Ascending aorta (tissue), 2 donors: Measurements from ENCODE around the gene SCNN1G. TPM values are rescaled to one million over a fixed set of nuclear protein-coding genes. Genes with fewer than 3 reads are reported as not detected.

Experiments used
- DNase-seq, 2 donors: peaks; one replicate each; pipeline ENCODE4 v3.0.0-alpha.2; 2019; ENCODE audit warnings: low spot score in 2 of 2
- H3K27ac ChIP-seq, 2 donors: fragments of 200-600 bp; sonication (generic); one replicate each; pipeline ENCODE4 v1.5.1; 2016 to 2017; ENCODE audit warnings: mild to moderate bottlenecking in 1 of 2
- H3K27me3 ChIP-seq: fragments of 200-600 bp; sonication (generic); one replicate; pipeline ENCODE4 v1.5.1; 2017
- H3K36me3 ChIP-seq, 2 donors: fragments of 200-600 bp; sonication (generic); one replicate each; pipeline ENCODE4 v1.5.1; 2016
- H3K4me1 ChIP-seq, 2 donors: fragments of 200-600 bp; sonication (generic); one replicate each; pipeline ENCODE4 v1.5.1; 2016 to 2017; ENCODE audit warnings: mild to moderate bottlenecking in 1 of 2
- H3K4me3 ChIP-seq, 2 donors: fragments of 200-600 bp; sonication (generic); one replicate each; pipeline ENCODE4 v1.5.1; 2016 to 2017; ENCODE audit warnings: mild to moderate bottlenecking in 1 of 2
- H3K9me3 ChIP-seq, 2 donors: fragments of 200-600 bp; sonication (generic); one replicate each; pipeline ENCODE4 v1.5.1; 2016
- intact Hi-C: fragments of 100-400 bp; cut with DNase I; formaldehyde crosslinking; loops from one replicate; pipeline ENCODE4 v1.15.1; 2023
- total RNA-seq: library from RNA; depleted of rRNA; stranded (reverse); fragments of >200 nt; gene quantifications from one replicate; pipeline ENCODE4 v1.1.0, GENCODE V29; 2016
- TF ChIP-seq, protein P1 (sequence below), 3 experiments: fragments of 200-600 bp in 2 of 3; fragments of 450-650 bp in 1 of 3; sonication (generic) in 2 of 3; IDR thresholded peaks; one replicate each; pipeline ENCODE4 v1.5.1; 2016 to 2019; ENCODE audit warnings: antibody characterized with exemption in 3 of 3, mild to moderate bottlenecking in 1 of 3, moderate library complexity in 1 of 3

The SCNN1G gene
- total RNA-seq, 1 donor from 2014 or later, result not detected

GRCh38 chr16:23188911-23189310, 6.4 kb downstream of the SCNN1G start:
- intact Hi-C loops, result loop anchor here (5.0 kb wide), 1 partner anchor 48 kb away; no protein-coding TSS in a partner anchor
- TF ChIP-seq, protein P1, sequence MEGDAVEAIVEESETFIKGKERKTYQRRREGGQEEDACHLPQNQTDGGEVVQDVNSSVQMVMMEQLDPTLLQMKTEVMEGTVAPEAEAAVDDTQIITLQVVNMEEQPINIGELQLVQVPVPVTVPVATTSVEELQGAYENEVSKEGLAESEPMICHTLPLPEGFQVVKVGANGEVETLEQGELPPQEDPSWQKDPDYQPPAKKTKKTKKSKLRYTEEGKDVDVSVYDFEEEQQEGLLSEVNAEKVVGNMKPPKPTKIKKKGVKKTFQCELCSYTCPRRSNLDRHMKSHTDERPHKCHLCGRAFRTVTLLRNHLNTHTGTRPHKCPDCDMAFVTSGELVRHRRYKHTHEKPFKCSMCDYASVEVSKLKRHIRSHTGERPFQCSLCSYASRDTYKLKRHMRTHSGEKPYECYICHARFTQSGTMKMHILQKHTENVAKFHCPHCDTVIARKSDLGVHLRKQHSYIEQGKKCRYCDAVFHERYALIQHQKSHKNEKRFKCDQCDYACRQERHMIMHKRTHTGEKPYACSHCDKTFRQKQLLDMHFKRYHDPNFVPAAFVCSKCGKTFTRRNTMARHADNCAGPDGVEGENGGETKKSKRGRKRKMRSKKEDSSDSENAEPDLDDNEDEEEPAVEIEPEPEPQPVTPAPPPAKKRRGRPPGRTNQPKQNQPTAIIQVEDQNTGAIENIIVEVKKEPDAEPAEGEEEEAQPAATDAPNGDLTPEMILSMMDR (IDR thresholded peaks at IDR 0.05), result no peak
- no peaks in the 10 kb centered on the region for H3K9me3 ChIP-seq

GRCh38 chr16:23194497-23195221, 12.1 kb downstream of the SCNN1G start:
- H3K27ac ChIP-seq, result no peak overlapping the region
- TF ChIP-seq, protein P1 (IDR thresholded peaks at IDR 0.05), result no peak
- intact Hi-C loops, result no loop called here

More at GRCh38 chr16:23188911-23189310, 6.4 kb downstream of the SCNN1G start:
- H3K36me3 ChIP-seq, result no peaks in the 10 kb centered on the region
- no peak overlapping the region for H3K4me3 ChIP-seq
- H3K27ac ChIP-seq, result no peak overlapping the region
- H3K27me3 ChIP-seq, result no peaks in the 10 kb centered on the region
- H3K4me1 ChIP-seq, result no peaks in the 10 kb centered on the region
- no peak for DNase-seq

DNA sequence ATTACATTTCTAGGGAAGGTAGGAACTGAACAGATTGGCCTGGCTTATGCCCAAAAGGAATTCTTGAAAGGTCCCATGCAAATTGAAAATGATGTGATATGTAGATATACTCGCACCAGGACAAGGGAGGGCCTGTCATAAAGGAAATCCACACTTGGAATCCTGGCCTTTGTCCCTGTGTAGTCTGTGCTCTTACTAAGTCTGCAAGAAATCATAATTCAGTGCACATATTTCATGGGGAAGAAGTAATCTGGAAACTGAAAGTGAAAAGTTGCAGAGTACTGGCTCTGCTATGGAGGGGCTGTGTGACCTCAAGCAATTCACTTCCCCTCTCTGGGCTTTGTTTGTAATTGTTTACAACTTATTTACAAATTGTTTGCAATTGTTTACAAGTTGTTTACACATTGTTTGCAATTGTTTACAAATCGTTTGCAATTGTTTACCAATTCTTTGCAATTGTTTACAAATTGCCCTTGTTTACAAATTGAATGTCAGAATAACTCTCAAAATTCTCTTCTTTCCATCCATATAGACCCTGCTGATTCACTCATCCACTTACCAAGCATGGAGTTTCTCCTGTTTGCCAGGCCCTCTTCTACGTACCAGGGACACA, 12.9 kb downstream of the SCNN1G start:
- no peaks in the 10 kb centered on the region for H3K4me1 ChIP-seq
- no peaks in the 10 kb centered on the region for H3K36me3 ChIP-seq
- no peak overlapping the region for H3K4me3 ChIP-seq
- DNase-seq, result no peak
- H3K27me3 ChIP-seq, result no peaks in the 10 kb centered on the region
- H3K27ac ChIP-seq, result no peak overlapping the region
- TF ChIP-seq, protein P1 (IDR thresholded peaks at IDR 0.05), result no peak
- H3K9me3 ChIP-seq, result no peaks in the 10 kb centered on the region
- intact Hi-C loops, result no loop called here

More at GRCh38 chr16:23194497-23195221, 12.1 kb downstream of the SCNN1G start:
- no peaks in the 10 kb centered on the region for H3K9me3 ChIP-seq
- no peaks in the 10 kb centered on the region for H3K4me1 ChIP-seq
- no peak for DNase-seq
- no peaks in the 10 kb centered on the region for H3K36me3 ChIP-seq
- no peak overlapping the region for H3K4me3 ChIP-seq
- H3K27me3 ChIP-seq, result no peaks in the 10 kb centered on the region

- H3K4me3 ChIP-seq, result no peak overlapping the region
- H3K9me3 ChIP-seq, result no peaks in the 10 kb centered on the region
- no peak for DNase-seq
- H3K27ac ChIP-seq, result no peak overlapping the region
- intact Hi-C loops, result no loop called here
- H3K4me1 ChIP-seq, result no peaks in the 10 kb centered on the region
- H3K27me3 ChIP-seq, result no peaks in the 10 kb centered on the region
- TF ChIP-seq, protein P1 (IDR thresholded peaks at IDR 0.05), result no peak
- no peaks in the 10 kb centered on the region for H3K36me3 ChIP-seq
Measured at GRCh38 chr16:23196539-23196938, 14.0 kb downstream of the SCNN1G start.

DNA sequence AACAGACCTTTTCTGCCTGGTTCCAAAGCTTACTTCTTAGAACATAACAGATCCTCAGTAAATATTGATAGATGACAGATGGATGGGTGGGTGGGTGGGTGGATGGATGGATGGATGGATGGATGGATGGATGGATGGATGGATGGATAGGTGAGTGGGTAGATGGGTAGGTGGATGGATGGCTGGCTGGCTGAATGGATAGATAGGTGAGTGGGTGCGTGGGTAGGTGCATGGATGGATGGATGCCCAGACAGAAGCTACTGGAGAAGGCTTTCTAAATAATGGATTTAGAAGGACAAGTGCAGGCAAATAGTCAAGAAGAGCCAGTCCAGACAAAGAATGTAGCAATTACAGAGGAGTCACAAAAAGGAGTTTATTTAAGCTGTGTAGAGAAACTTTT, 19.6 kb downstream of the SCNN1G start:
- no peaks in the 10 kb centered on the region for H3K4me1 ChIP-seq
- H3K36me3 ChIP-seq, result no peaks in the 10 kb centered on the region
- H3K27me3 ChIP-seq, result no peaks in the 10 kb centered on the region
- no peaks in the 10 kb centered on the region for H3K9me3 ChIP-seq
- TF ChIP-seq, protein P1 (IDR thresholded peaks at IDR 0.05), result no peak
- no peak for DNase-seq
- no peak overlapping the region for H3K4me3 ChIP-seq
- no peak overlapping the region for H3K27ac ChIP-seq
- intact Hi-C loops, result no loop called here
